ENCODE results near the gene HBQ1. TPM values are rescaled to one million over a fixed set of nuclear protein-coding genes. Genes with fewer than 3 reads are reported as not detected.
"Not testable (repeated sequence)": the region's sequence is repeated elsewhere in the genome, so short reads cannot be mapped to it uniquely, and the experiment has no call there.

Gene HBQ1
- total RNA-seq, 2 experiments from 2014 or later: 2.2 to 3.2 TPM

DNA sequence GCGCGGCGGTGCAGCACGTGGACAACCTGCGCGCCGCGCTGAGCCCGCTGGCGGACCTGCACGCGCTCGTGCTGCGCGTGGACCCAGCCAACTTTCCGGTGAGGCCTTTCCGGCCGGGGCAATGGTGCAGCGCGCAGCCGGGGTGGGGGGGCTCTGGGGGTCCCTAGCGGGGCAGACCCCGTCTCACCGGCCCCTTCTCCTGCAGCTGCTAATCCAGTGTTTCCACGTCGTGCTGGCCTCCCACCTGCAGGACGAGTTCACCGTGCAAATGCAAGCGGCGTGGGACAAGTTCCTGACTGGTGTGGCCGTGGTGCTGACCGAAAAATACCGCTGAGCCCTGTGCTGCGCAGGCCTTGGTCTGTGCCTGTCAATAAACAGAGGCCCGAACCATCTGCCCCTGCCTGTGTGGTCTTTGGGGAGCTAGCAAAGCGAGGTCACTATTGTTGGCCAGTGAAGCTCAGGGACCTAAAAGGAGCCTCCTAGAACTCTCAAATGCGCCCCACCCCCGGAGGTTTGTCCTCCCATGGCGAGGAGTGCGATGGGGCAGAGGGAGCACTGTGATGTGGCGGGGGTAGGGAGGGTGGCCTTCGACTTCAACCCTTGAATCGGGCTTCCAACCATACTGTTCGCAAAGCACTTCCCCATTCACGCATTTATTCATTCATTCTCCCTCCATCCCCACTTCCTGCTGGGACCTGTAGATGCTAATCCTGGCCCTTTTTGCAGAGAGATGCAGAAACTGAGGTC lies 13.7 kb upstream of the HBQ1 start:
- Mint-ChIP-seq H3K27me3 (peaks cover 51% of the 10 kb centered on the region), H3K4me3 (no peak overlapping the region), H3K4me1 (ENCODE audit: low read depth) (peaks cover 10% of the 10 kb centered on the region), H3K9me3 (no peaks in the 10 kb centered on the region), H3K36me3 (ENCODE audit: low read depth) (no peaks in the 10 kb centered on the region), H3K27ac (no peak overlapping the region)
- DNase-seq (no peak), ATAC-seq (no peak)
- POLR2A ChIA-PET: no interaction called here
- no peak for TF ChIP-seq CTCF (IDR thresholded peaks at IDR 0.05)
- intact Hi-C loops (cut with micrococcal nuclease): no loop called here
- CTCF ChIA-PET: no interaction called here

- CTCF ChIA-PET: interaction anchor here (1.3 to 2.3 kb wide), 2 partner anchors 13 to 102 kb away, joined by 4 to 8 read pairs; partner anchors contain the start of gene HBQ1
- intact Hi-C loops (cut with micrococcal nuclease): no loop called here
- peaks cover 53% of the 10 kb centered on the region for H3K27me3 Mint-ChIP-seq
These were observed 13.1 kb upstream of the HBQ1 start for GRCh38 chr16:167122-167690.

GRCh38 chr16:168424-168823 lies 11.8 kb upstream of the HBQ1 start:
- ATAC-seq (no peak), DNase-seq (no peak)
- Mint-ChIP-seq H3K36me3 (ENCODE audit: low read depth) (no peaks in the 10 kb centered on the region), H3K27me3 (peaks cover 52% of the 10 kb centered on the region), H3K9me3 (no peaks in the 10 kb centered on the region), H3K4me3 (no peak overlapping the region), H3K4me1 (ENCODE audit: low read depth) (peaks cover 13% of the 10 kb centered on the region), H3K27ac (no peak overlapping the region)
- no peak for TF ChIP-seq CTCF (IDR thresholded peaks at IDR 0.05)
- ChIA-PET POLR2A (interaction anchor here (0.9 to 1.2 kb wide), 2 partner anchors 9 to 12 kb away, joined by 3 to 5 read pairs; partner anchors contain the start of gene HBQ1), CTCF (interaction anchor here (0.9 to 2.3 kb wide), 6 partner anchors 12 to 103 kb away, joined by 3 to 8 read pairs (median 4); partner anchors contain the start of gene HBQ1)
- intact Hi-C loops (cut with micrococcal nuclease): no loop called here

More at GRCh38 chr16:167122-167690, 13.1 kb upstream of the HBQ1 start:
- no peak for TF ChIP-seq CTCF (IDR thresholded peaks at IDR 0.05)
- no peaks in the 10 kb centered on the region for H3K36me3 Mint-ChIP-seq (ENCODE audit: low read depth)
- ATAC-seq (no peak), DNase-seq (no peak)
- no peak overlapping the region for H3K4me3 Mint-ChIP-seq
- no peak overlapping the region for H3K27ac Mint-ChIP-seq
- POLR2A ChIA-PET: interaction anchor here (1.2 kb wide), 1 partner anchor 13 kb away, joined by 3 read pairs; the partner anchor contains the start of gene HBQ1
- peaks cover 12% of the 10 kb centered on the region for H3K4me1 Mint-ChIP-seq (ENCODE audit: low read depth)
- no peaks in the 10 kb centered on the region for H3K9me3 Mint-ChIP-seq

DNA sequence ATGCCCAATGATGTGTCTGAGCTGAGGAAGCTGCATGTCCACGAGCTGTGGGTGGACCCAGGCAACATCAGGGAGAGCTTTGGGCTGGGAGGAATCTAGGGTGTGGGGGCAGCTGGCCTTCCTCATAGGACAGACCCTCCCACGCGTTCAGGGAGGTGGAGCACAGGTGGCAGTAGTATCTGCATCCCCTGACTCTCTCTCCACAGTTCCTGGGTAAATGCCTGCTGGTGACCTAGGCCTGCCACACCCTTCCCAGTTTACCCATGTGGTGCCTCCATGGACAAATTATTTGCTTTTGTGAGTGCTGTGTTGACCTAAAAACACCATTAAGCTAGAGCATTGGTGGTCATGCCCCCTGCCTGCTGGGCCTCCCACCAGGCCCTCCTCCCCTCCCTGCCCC lies 11.2 kb upstream of the HBQ1 start:
- Mint-ChIP-seq H3K4me1 (ENCODE audit: low read depth) (peaks cover 15% of the 10 kb centered on the region), H3K4me3 (no peak overlapping the region), H3K36me3 (ENCODE audit: low read depth) (no peaks in the 10 kb centered on the region), H3K27me3 (peaks cover 56% of the 10 kb centered on the region), H3K27ac (no peak overlapping the region), H3K9me3 (no peaks in the 10 kb centered on the region)
- ATAC-seq (no peak), DNase-seq (no peak)
- intact Hi-C loops (cut with micrococcal nuclease): no loop called here
- POLR2A ChIA-PET: no interaction called here
- no peak for TF ChIP-seq CTCF (IDR thresholded peaks at IDR 0.05)
- CTCF ChIA-PET: interaction anchor here (0.9 to 2.3 kb wide), 4 partner anchors 13 to 104 kb away, joined by 3 to 8 read pairs (median 4); no protein-coding TSS in a partner anchor

GRCh38 chr16:170088-170507 lies 10.2 kb upstream of the HBQ1 start:
- H3K27ac Mint-ChIP-seq; DNase-seq; ATAC-seq; H3K36me3 Mint-ChIP-seq (ENCODE audit: low read depth); H3K9me3 Mint-ChIP-seq; intact Hi-C loops (cut with micrococcal nuclease); H3K4me3 Mint-ChIP-seq: not testable (repeated sequence)
- CTCF ChIA-PET: interaction anchor here (1.2 kb wide), 1 partner anchor 63 kb away, joined by 3 read pairs; no protein-coding TSS in a partner anchor
- peaks cover 17% of the 10 kb centered on the region for H3K4me1 Mint-ChIP-seq (ENCODE audit: low read depth)
- peaks cover 63% of the 10 kb centered on the region for H3K27me3 Mint-ChIP-seq
- POLR2A ChIA-PET: interaction anchor here (0.9 kb wide), 1 partner anchor 28 kb away, joined by 3 read pairs; no protein-coding TSS in a partner anchor
